ENCODE results near the gene MAP1LC3B.
"Not testable (repeated sequence)": the region's sequence is repeated elsewhere in the genome, so short reads cannot be mapped to it uniquely, and the experiment has no call there.

MAP1LC3B gene

DNA sequence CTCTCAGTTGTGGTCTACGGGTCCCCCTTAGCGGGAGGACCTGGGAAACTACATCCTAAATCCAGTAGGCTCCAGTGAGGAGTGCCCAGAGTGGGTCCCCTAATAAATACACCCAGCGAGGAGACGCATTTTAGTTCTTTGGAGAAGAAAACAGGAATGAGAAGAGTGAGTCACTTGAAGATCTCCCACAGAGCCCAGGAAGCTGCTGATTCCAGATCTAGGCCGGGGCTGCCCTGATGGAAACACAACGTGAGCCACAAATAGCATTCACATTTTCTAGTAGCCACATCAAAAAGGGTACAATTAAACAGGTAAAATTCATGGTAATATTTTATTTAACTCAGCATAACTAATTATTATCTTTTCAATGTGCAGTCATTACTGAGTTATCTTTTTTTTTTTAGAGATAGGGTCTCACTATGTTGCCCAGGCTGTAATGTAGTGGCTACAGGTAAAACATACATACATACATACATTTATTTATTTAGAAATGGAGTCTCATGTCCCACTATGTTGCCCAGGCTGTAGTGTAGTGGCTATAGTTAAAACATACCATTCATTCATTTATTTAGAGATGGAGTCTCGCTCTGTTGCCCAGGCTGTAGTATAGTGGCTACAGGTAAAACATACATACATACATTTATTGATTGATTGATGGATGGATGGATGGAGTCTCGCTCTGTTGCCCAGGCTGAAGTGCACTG lies 30.1 kb upstream of the MAP1LC3B start:
- no peak for DNase-seq

DNA sequence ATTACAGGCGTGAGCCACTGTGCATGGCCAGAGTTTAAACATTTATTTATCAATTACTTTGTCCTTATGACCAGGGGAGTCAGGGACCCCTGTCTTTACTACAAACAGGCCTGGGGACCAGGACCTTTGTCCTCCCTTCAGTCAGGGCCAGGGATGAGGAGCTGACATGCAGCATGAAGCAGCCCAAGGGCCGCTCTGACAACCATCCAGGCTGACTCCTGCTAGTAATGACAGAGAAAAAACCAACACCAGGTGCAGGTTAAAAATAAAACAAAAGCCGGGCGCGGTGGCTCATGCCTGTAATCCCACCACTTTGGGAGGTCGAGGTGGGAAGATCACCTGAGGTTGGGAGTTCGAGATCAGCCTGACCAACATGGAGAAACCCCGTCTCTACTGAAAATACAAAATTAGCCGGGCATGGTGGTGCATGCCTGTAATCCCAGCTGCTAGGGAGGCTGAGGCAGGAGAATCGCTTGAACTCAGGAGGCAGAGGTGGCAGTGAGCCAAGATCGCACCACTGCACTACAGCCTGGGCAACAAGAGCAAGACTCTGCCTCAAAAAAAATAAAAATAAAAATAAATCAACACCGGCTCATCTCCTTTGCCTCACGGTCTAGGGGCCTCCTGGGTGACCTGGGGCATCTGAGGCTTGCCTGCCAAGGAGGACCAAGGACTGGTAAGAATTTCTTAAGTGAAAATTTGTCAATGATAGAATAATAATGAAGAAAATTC lies 29.1 kb upstream of the MAP1LC3B start:
- not testable (repeated sequence) for DNase-seq

DNA sequence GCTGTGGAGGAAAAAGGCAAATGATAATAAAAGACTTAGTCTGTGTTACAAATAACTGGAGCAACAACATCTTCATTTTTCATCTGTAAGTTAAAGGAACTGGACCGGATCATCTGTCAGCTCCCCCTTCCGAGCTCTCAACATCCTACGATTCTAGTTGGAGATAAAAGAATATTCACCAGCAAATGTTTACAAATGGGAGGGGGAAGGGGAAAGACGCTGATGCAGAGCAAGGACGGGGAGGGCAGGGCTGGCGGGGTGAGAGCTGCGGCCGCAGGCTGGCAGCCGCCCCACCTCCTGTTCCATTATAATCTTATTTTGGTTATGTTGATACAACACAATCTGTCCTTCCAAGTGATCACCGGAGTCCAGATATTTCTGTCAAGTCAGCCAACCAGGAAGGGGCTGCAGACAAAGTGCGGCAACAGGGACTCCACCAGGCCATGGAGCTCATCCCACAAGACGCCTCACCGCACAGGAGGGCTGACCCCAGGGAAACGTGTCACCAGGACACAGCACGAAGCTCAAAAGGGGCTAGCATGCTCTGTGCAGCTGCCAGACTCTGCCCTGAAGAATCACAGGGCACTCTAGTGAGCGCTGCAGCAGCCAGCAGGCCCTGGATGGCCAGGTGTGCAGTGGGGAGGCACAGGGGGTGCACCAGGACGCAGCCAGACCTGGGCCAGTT lies 28.2 kb upstream of the MAP1LC3B start:
- no peak for DNase-seq

DNA sequence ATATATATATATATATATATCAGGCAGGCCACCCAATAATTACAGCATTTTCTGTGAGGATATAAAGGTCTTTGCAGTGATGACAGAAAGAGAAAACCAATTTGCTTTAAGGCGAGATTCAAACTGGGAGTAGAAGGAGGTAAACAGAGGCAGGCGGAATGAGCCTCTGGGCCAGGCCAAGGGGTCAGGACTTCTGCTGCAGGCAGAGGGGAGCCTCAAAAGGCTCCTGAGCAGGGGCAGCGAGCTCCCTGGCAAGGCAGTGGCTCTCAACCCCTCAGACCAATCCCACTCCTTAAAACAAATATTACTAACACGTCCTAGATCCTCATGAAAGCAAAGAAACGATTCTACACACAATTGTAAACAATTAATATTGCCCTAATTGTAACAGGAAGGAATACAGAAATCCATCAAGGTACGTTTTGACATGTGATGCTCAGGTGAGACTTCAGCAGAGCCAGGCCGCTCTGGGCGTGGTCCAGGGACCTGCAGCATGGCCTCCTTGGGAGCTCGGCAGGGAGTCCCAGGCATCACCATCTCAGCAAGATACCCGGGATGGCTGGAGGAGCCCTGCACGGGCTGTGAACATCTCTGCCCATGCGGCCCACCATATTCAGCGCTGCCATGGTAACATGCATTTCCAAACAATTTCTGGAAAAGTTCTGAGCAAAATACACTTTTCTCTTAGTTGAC lies 27.0 kb upstream of the MAP1LC3B start:
- DNase-seq: no peak

DNA sequence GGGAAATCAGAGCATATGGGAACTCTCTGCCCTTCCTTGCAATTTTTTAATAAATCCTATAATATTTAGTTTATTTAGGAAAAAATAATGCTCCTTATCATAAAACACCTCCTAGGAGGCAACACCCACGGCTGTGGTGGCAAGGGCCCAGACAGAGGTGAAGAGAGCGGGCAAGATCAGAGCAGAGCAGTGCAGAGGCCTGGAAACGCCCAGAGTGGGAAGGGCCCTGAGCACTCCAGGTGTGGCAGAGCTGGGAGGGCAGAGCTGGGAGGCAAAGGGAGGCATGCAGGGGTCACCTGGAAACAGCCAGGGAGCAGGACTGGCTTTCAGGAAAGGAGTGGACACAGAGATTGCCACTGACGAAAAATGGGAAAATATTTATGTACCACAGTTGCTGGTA lies 25.8 kb upstream of the MAP1LC3B start:
- no peak for DNase-seq

DNA sequence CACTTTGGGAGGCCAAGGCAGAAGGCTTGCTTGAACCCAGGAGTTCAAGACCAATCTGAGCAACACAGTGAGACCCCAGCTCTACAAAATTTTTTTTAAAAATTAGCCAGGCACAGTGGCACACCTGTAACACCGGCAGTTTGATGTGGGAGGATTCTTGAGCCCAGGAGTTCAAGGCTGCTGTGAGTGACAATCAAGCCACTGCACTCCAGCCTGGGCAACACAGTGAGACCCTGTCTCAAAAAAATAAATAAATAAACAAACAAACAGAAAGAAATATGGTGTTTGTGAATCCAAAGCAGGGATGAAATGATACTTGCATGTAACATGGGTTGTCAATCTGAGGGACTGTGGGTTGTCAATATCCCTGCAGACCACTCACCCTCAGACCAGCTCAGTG lies 25.2 kb upstream of the MAP1LC3B start:
- no peak for DNase-seq

DNA sequence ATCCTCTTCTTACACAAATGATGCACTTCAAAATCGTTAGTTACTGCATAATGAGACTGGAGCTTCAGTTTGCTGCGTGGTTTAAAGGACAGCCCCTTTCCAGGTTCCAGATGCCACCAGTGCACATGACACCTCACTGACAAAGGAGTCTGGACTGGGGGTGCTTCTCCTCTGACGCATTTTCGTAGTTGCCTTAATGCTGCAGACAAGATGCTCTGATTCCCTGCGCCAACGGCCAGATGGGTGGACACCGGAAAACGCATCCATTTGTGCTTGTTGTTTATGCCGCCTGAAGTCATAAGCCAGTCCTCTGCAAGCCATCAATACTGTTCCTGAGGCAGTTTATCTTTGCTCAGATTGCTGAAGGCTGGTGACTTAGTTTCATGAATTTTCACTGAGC lies 24.6 kb upstream of the MAP1LC3B start:
- DNase-seq: no peak

DNA sequence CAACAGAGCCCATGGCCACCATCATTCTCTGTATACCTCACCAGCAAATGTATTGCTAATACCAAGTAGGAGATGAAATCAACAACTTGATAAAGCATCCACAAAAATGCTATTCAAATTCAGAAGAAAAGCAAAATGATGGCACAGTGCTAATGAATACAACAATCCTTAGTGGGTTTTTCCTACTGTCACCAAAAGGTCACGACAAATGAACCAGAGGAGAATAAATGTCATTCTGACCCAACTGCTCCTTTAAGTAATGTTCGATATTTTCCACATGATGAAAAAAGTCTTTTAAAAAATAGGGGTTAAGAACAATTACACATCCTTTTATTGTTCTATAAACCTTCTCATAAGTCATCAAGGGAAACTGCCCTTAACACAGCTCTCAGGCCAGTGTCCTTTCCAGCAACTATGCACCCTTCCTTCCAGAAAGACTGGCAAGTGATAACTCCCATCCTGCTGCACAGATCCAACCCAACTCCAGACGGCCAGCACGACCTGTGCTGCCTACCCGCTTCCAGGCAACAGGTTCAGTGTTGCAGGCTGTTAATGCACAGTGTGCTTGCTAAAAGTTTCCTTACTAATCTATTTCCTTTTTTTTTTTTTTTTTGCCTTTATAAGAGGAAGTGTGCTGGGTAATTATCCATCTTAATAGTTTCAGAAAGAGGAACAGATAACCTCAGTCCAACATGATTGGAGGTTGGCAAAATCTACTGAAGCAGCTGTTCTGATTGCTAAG lies 23.9 kb upstream of the MAP1LC3B start:
- no peak for DNase-seq

DNA sequence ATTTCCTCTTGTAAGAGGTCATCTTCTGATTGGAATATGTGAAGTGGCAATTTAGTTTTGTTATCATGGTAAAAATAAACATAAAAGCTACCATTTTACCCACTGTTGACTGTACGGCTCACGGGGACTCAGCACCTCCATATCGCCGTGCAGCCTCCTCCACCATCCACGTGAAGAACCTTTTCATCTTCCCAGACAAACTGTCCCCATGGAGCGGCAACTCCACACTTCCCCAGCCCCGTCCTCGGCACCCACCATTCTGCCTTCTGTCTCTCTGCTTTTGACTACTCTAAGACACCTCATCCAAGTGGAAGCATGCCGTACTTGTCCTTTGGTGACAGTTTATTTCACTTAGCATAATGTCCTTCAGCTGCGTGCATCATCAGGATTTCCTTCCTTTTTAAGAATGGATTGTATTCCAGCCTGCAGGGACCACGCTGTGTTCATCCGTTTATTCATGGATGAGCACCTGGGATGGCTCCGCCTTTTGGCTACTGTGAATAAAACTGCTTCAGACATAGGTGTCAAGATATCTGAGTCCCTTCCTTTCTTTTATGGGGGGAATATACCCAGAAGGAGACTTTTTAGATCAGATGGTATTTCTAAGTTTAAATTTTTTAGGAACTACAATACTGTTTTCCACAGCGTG lies 22.9 kb upstream of the MAP1LC3B start:
- DNase-seq: no peak

DNA sequence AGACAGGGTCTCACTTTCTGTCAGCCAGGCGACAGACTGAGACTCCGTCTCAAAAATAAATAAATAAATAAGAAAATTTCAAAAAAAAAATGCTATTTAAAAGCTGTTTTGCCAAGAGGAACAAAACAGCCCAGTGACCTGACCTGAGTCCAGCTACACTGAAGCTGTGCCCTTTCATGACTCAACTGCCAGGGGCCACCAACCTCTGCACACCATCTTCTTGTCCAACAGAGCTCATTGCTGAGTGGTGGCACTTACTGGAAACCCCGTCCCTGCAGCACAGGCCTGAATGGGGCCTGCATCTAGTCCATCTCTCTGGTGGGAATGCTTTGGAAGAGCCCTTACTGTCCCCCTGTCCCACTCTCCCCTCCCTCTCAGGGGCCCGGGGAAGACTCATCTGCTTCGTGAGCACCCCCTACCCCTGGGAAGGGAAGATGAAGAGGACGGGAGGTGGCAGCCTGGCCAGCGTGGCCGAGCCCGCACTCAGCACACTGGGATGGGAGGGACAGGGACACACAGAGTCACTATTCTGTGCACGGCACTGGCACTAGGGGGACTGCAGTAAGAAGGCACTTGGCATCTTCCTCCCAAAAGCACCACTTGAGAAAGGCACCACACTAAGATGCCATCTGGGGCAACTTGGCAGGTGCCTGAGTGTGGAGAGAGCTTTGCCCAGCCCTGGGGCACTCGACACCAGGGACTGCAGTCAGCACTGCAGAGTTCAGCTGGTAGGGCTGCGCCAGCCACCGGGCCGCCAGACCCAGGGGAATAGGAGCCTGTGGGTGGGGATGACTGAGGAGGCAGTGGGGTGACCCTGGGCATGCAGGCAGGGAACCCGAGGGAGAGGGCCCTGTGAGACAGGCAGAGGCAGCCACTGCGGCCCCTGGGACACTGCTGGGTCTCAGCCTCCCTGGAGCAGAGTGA lies 22.1 kb upstream of the MAP1LC3B start:
- no peak for DNase-seq

DNA sequence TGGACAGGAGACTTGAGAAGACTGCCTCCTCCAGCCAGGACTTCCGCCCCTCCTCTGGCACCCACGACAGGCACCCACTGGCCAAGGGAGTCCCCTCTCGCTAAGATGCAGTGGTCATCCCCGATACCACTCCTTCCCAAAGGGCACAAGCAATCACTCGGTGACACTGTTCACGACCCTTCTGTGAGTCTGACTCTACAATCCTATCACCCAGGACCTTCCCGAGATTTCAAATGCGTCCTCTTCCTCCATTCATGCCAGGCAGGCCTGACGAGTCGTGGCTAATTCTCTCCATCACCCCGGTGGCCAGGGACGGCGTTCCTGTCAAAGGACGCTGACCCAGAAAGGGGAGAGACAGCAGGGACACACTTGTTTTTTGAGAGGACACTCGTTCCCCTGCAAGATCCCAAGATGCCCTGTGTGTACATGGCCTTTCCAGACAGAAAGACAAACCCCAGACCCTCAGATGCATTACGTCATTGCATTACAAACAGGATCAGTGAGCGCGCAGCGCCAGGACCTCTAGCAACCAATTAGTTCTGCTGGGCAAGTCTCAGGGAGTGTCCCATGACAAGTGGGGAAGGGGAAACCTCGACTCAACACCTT lies 20.8 kb upstream of the MAP1LC3B start:
- DNase-seq: no peak

DNA sequence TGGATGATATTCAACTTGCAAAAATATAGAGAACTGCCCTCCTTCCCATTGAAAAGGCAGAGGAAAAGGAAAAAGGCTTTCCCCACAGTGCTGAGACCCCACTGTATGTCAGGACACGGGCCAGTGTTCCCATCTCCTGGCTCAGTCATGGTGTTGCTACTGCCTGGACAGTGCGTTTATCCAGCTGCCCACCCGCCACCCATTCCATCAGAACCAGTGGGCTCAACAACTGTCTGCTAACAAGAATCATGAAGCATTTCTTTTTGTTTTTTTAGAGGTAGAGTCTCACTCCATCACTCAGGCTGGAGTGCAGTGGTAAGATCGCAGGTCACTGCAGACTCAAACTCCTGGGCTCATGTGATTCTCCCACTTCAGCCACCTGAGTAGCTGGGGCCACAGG lies 19.8 kb upstream of the MAP1LC3B start:
- DNase-seq: no peak

DNA sequence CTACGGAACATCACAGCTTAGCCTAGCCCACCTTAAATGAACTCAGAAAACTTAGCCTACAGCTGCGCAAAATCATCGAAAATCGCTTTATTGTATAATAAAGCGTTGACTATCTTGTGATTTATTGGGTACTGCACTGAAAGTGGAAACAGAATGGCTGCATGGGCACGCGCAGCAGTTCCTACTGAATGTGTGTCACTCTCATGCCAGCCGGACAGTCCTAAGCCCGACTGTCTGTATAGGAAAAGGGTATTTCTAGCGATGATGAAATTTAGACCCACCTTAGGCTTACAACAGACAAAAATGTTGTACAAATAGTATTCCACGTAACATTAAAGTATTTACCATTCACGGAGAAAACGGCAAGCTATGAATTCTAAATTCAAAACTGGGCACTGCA lies 17.8 kb upstream of the MAP1LC3B start:
- DNase-seq: no peak

DNA sequence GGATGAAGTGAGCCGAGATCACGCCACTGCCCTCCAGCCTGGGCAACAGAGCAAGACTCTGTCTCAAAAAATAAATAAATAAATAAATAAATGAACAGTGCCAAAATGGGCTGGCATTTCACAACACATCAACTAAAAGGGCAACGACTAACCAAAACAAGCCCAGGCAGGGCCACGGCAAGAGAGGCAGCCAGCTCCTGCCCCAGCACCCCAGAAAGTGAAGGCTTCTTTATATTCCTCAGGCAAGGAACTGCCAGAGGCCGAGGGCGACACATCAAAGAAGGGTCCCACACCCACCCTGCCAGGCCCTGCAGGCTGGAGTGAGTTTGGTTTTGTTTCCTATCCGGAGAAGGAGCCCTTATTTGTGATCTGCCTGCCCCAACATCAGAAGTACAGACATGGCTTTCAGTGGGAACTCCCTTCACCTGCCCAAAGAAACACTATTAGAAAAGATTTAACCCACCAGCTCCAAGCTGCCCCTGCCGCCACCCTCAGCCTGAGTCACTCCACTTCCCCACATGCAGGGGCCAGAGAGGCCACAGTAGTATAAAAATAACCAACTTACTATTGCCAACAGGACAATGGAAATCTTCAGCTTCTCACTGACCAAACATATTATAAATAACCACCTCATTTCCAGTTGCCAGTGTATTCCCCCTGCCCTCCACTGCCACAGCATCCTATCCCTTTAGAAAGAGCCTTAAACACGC lies 16.6 kb upstream of the MAP1LC3B start:
- no peak for DNase-seq

DNA sequence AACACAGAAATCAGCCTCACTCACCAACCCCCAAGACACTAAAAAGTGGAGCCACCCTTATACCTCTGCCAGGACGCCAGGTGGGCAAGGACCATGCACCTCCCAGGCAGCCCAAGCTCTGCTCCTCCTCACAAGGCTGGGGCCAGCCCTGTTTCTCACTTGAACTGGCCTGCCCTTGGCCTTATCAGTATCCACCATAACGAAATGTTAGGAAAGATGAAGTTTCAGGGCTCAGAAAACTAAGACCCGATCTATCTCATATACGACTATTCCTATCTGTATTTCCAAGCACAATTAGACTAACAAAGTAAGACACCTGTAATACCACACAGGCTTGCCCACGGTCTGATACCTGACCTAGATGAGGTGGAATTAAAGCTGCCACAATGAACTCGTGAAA lies 15.5 kb upstream of the MAP1LC3B start:
- DNase-seq: no peak

DNA sequence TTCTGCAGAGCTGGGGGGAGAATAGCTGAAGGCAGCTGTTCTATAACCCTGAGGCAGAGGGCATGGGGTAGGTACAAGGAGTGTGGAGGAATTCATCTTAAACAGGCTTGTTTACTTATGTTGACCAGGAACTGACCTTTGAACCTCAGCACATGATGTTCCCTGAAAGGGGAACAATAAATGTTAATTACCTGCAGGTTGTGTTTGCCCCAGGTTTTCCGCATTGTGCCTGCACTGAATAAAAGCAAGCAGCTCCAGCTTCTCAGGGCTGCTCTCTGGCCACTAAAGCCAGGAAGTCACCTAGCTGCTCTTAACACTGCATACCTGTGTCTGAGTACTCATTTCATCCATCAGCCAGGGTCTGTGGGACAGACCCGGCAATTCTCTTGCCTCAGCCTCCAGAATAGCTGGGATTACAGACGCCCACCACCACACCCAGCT lies 12.8 kb upstream of the MAP1LC3B start:
- not testable (repeated sequence) for DNase-seq

DNA sequence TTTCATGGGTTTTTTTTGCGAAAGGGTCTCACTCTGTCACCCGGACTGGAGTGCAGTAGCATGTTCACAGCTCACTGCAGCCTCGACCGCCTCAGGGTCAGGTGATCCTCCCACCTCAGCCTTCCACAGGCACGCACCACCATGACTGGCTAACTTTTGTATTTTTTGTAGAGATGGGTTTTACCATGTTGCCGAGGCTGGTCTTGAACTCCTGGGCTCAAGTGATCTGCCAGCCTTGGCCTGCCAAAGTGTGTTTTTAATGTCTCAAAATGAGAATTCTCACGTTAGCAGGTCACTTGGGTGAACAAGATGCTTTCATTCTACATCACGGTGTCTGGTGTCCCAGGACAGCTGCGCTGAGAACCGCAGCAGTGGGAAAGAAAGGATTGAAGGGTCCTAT lies 11.7 kb upstream of the MAP1LC3B start:
- no peak for DNase-seq

DNA sequence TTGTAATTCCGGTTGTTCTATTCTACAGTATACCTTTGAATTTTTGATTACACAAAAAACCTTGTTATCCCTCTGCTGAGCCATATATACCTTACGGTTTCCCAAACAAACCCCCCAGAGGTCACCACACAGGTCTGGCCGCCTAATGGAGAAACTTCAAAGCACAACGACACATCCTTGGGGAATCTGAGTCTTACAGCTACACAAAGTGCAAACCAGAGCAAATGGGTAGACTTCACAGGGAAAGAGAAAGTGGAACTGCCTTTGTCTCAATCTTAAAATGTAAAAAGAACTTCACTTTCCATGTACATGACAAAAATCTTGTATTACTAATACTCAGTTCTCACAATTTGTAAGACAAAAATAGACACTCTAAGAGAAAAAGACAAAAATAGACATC lies 11.3 kb upstream of the MAP1LC3B start:
- DNase-seq: no peak

DNA sequence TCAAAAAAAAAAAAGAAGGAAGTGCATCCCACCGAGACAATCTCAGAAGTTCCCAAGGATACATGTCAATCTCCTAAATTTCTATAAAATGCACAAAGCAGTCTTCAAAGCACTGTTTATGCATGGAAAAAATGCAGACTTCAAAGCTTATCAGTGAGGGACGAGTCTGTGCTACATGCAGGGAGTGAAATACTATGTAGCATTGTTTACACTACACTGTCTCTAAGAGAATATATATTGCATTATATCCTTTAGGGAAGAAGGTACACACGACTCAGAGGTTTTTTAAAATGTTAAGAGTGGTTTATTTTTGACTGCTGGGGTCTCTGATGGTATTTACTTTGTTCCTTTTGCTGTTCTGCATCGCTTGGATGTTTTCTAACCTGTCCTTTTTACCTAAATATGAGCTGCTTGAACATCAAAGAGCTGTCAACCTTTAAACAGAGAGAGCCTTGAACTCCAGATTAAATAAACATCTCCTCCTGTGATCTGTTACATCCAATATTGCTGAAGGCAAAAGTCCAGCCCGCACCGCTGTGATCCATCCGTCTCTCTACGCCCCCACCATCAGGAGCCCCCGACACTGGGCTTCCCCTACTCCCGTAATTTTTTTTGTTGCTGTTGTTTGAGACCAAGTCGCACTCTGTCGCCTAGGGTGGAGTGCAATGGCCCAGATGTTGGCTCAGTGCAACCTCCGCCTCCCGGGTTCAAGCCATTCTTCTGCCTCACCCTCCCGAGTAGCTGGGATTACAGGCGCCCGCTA lies 9.9 kb upstream of the MAP1LC3B start:
- no peak for DNase-seq
